Transverse colon (tissue), 4 donors: ENCODE measurements around the gene ADSL. TPM values are rescaled to one million over a fixed set of nuclear protein-coding genes. Genes with fewer than 3 reads are reported as not detected.
A peak's percentile ranks its signal among the peaks of the same experiment; 100 is the strongest.

ENCODE experiments used
- DNase-seq: peaks from one replicate; pipeline ENCODE4 v3.0.0-alpha.2; 2019
- H3K27ac ChIP-seq, 4 donors: fragments of 200-600 bp; sonication (generic); 2 replicates each; pipeline ENCODE4 v1.5.1; 2016 to 2018; ENCODE audit warnings: inconsistent platforms in 4 of 4
- H3K27me3 ChIP-seq: fragments of 200-600 bp; sonication (generic); 2 replicates; pipeline ENCODE4 v1.5.1; 2017; ENCODE audit warnings: inconsistent platforms
- H3K36me3 ChIP-seq, 4 donors: fragments of 200-600 bp; sonication (generic); 2 replicates each; pipeline ENCODE4 v1.5.1; 2017 to 2019; ENCODE audit warnings: inconsistent platforms in 4 of 4
- H3K4me1 ChIP-seq, 4 donors: fragments of 200-600 bp; sonication (generic); 2 replicates each; pipeline ENCODE4 v1.5.1; 2017 to 2020; ENCODE audit warnings: inconsistent platforms in 4 of 4
- H3K4me3 ChIP-seq, 4 donors: fragments of 200-600 bp; sonication (generic); 1 replicate in 1 of 4; 2 replicates in 3 of 4; pipeline versions ENCODE4 v1.5.1 to v1.6.1; 2017 to 2019; ENCODE audit warnings: inconsistent platforms in 4 of 4
- H3K9me3 ChIP-seq, 2 donors: fragments of 200-600 bp; sonication (generic); 2 replicates each; pipeline ENCODE4 v1.5.1; 2017 to 2019; ENCODE audit warnings: inconsistent platforms in 2 of 2
- CTCF ChIP-seq, 5 experiments: fragments of 200-600 bp in 3 of 5; fragments of 450-650 bp in 2 of 5; sonication (generic) in 3 of 5; IDR thresholded peaks; 1 replicate in 2 of 5; 2 replicates in 3 of 5; pipeline ENCODE4 v1.5.1; 2016 to 2017; ENCODE audit warnings: antibody characterized with exemption in 5 of 5, inconsistent platforms in 3 of 5, mild to moderate bottlenecking in 2 of 5, moderate library complexity in 1 of 5
- EP300 ChIP-seq: sonication (generic); formaldehyde crosslinking; IDR thresholded peaks from one replicate; pipeline ENCODE4 v1.6.1; 2017; ENCODE audit warnings: antibody characterized with exemption, low read depth
- POLR2A ChIP-seq: fragments of 450-650 bp; IDR thresholded peaks from one replicate; pipeline ENCODE4 v1.6.1; 2016; ENCODE audit warnings: antibody characterized with exemption, mild to moderate bottlenecking, moderate library complexity
- POLR2AphosphoS5 ChIP-seq, 3 donors: sonication (generic); formaldehyde crosslinking; IDR thresholded peaks; one replicate each; pipeline ENCODE4 v1.6.1; 2016; ENCODE audit warnings: antibody characterized with exemption in 3 of 3
- WGBS, 2 donors: methylation state at CpG; one replicate each; pipeline ENCODE4 v1.1.5; 2018; ENCODE audit warnings: low coverage in 1 of 2; 5-methylcytosine and 5-hydroxymethylcytosine counted together
- in situ Hi-C, 4 donors: fragments of 200-750 bp; cut with MboI; loops; one replicate each; pipeline versions ENCODE4 v1.15.0 to v1.15.1; 2017; ENCODE audit warnings: low sequenced_read_pairs in 3 of 4, low pct_ligation_motif_present in 1 of 4, low pct_unique_long_range_greater_than_20kb in 1 of 4
- intact Hi-C: fragments of 100-400 bp; cut with DNase I; formaldehyde crosslinking; loops from one replicate; pipeline ENCODE4 v1.15.1; 2023; ENCODE audit warnings: low total_unique reads
- total RNA-seq, 4 donors: library from RNA; depleted of rRNA; stranded (reverse); fragments of >200 nt; gene quantifications; one replicate each; pipeline ENCODE4 v1.1.0, GENCODE V29; 2016

Gene ADSL
- total RNA-seq, 4 donors from 2014 or later: 13.5 to 70.7 (median 41.8) TPM

DNA sequence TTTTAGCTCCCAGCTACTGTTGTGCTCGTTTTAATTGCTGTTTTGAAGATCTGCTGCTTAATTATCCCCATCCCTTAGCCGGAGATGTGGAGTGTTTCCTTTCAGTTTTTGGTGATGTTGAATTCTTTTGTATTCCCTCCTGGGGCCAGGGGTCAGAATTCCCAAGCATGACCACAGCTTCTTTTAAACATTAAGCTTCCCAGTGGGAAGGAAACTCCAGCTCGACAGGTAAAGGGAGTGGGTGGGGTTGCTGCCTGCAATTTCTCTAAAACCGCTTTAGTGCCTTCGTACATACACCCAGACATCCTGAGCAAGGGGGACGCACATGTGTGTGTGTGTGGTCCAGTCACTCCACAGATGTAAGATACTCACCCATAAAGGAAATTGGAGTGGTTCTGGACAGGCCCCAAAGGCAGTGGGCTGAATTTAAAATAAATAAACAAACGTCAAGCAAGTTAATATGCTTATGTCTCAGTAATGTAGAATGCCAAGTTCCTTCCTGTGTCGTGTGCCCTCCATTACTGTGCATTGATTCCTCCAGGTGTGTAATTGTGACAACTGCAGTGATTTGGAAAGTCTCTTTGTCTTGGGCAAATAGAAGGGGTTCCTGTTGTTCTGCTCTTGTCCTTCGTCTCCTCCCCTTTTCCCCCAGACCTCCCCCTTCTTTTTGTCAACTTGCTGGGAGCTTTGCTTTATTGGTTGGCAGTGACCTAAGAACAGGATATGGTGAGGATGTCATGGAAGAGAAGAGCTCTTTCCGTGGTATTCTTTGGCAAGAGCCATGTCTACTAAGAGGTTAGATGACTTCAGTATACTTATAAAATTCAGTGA, 19.2 kb upstream of the ADSL start:
- no peaks in the 10 kb centered on the region for H3K27me3 ChIP-seq
- no peak for DNase-seq
- intact Hi-C loops: no loop called here
- peaks cover 0 to 11% (median 5%) of the 10 kb centered on the region in 4 donors for H3K36me3 ChIP-seq
- TF ChIP-seq EP300: no peak
- TF ChIP-seq POLR2A: no peak
- H3K27ac ChIP-seq: peak overlapping the region in 3 of 4 donors; percentile 19 to 44 (median 30)
- peaks cover 0 to 17% (median 5%) of the 10 kb centered on the region in 4 donors for H3K4me1 ChIP-seq
- in situ Hi-C loops: no loop called here
- H3K9me3 ChIP-seq: no peaks in the 10 kb centered on the region
- 65 to 79% methylated on average over 3 to 10 of the region's 10 CpGs for WGBS, 2 donors
- H3K4me3 ChIP-seq: no peak overlapping the region

- intact Hi-C loops: no loop called here
- H3K27ac ChIP-seq: peak overlapping the region in 2 of 4 donors; percentile 30 to 44
- in situ Hi-C loops: no loop called here
- no peaks in the 10 kb centered on the region for H3K36me3 ChIP-seq
- WGBS, 2 donors: 75 to 84% methylated on average over 9 of the region's 9 CpGs
- H3K4me3 ChIP-seq: no peak overlapping the region
- TF ChIP-seq EP300: no peak
- TF ChIP-seq POLR2A: no peak
- TF ChIP-seq CTCF (IDR thresholded peaks at IDR 0.05): no peak
- TF ChIP-seq POLR2AphosphoS5 (IDR thresholded peaks at IDR 0.05): no peak
- H3K9me3 ChIP-seq: no peaks in the 10 kb centered on the region
- no peaks in the 10 kb centered on the region for H3K27me3 ChIP-seq
- DNase-seq: no peak
- H3K4me1 ChIP-seq: peaks cover 0 to 14% (median 4%) of the 10 kb centered on the region in 4 donors
These were observed 17.5 kb upstream of the ADSL start for GRCh38 chr22:40328546-40329456.

DNA sequence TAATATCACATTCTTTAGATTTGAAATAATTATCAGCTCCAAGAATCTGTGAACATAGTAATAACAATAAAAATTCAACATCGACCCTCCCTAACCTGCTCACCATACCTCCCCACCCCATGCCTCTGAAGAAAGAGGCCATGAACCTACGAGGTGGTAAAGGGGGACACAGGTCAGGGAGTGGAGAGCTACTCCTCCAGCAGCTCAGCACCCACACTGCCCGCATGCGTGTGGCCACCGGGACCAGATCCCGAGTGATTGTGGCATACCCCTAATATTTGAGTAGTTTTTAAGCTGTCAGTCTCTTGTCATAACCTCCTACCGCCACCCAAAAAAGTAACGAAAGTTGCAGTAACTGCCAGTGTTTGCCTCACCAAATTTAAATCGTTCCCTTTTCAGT, 16.8 kb upstream of the ADSL start:
- Histone ChIP-seq H3K36me3 (no peaks in the 10 kb centered on the region), H3K4me1 (peaks cover 0 to 11% (median 3%) of the 10 kb centered on the region in 4 donors), H3K27me3 (no peaks in the 10 kb centered on the region), H3K27ac (no peak overlapping the region), H3K4me3 (no peak overlapping the region), H3K9me3 (no peaks in the 10 kb centered on the region)
- DNase-seq: no peak
- no peak for TF ChIP-seq POLR2AphosphoS5 (IDR thresholded peaks at IDR 0.05)
- TF ChIP-seq POLR2A: no peak
- TF ChIP-seq EP300: no peak
- no peak for TF ChIP-seq CTCF (IDR thresholded peaks at IDR 0.05)
- intact Hi-C loops: no loop called here
- 88 to 92% methylated on average over 8 to 9 of the region's 9 CpGs for WGBS, 2 donors
- in situ Hi-C loops: no loop called here

- H3K4me3 ChIP-seq: no peak overlapping the region
- no peak for DNase-seq
- H3K4me1 ChIP-seq: peaks cover 0 to 11% (median 3%) of the 10 kb centered on the region in 4 donors
- in situ Hi-C loops: no loop called here
- H3K9me3 ChIP-seq: no peaks in the 10 kb centered on the region
- no peaks in the 10 kb centered on the region for H3K36me3 ChIP-seq
- H3K27me3 ChIP-seq: no peaks in the 10 kb centered on the region
- H3K27ac ChIP-seq: no peak overlapping the region
- intact Hi-C loops: loop anchor here (5.0 kb wide), 1 partner anchor 1543 kb away; no protein-coding TSS in a partner anchor
- TF ChIP-seq EP300 (no peak), CTCF (IDR thresholded peaks at IDR 0.05) (no peak), POLR2A (no peak)
- WGBS, 2 donors: 94 to 95% methylated on average over 3 to 4 of the region's 4 CpGs
These were observed 16.2 kb upstream of the ADSL start for GRCh38 chr22:40330086-40330485.
